Measurements from ENCODE around the gene GPR85.
A peak's percentile ranks its signal among the peaks of the same experiment; 100 is the strongest.

GPR85 gene

GRCh38 chr7:113094517-113095249, 8.1 kb upstream of the GPR85 start:
- H3K4me3 ChIP-seq (ENCODE audit: low read length), result no peak overlapping the region; the same call in 1 of the 2 replicates
- no peak for TF ChIP-seq ZNF274 (IDR thresholded peaks at IDR 0.05; ENCODE audit: low read depth, low read length)

GRCh38 chr7:113093561-113093960, 6.9 kb upstream of the GPR85 start:
- TF ChIP-seq ZNF274 (IDR thresholded peaks at IDR 0.05; ENCODE audit: low read depth, low read length), result no peak
- H3K4me3 ChIP-seq (ENCODE audit: low read length), result no peak overlapping the region

- TF ChIP-seq ZNF274 (IDR thresholded peaks at IDR 0.05; ENCODE audit: low read depth, low read length), result no peak
- no peak overlapping the region for H3K4me3 ChIP-seq (ENCODE audit: low read length)
Observed at GRCh38 chr7:113092762-113093161, 6.1 kb upstream of the GPR85 start.

- no peak overlapping the region for H3K4me3 ChIP-seq (ENCODE audit: low read length)
- TF ChIP-seq ZNF274 (IDR thresholded peaks at IDR 0.05; ENCODE audit: low read depth, low read length), result no peak
Observed at GRCh38 chr7:113087071-113087998, 708 bp upstream of the GPR85 start.

- H3K4me3 ChIP-seq (ENCODE audit: low read length), result peak overlapping the region; percentile 50
- no peak for TF ChIP-seq ZNF274 (IDR thresholded peaks at IDR 0.05; ENCODE audit: low read depth, low read length)
Observed at GRCh38 chr7:113085781-113086390, 741 bp downstream of the GPR85 start.

- no peak overlapping the region for H3K4me3 ChIP-seq (ENCODE audit: low read length)
- no peak for TF ChIP-seq ZNF274 (IDR thresholded peaks at IDR 0.05; ENCODE audit: low read depth, low read length)
Observed at GRCh38 chr7:113084496-113085172, 2.0 kb downstream of the GPR85 start.

- TF ChIP-seq ZNF274 (IDR thresholded peaks at IDR 0.05; ENCODE audit: low read depth, low read length), result no peak
- no peak overlapping the region for H3K4me3 ChIP-seq (ENCODE audit: low read length)
Observed at GRCh38 chr7:113083816-113084495, 2.7 kb downstream of the GPR85 start.

- no peak overlapping the region for H3K4me3 ChIP-seq (ENCODE audit: low read length)
- no peak for TF ChIP-seq ZNF274 (IDR thresholded peaks at IDR 0.05; ENCODE audit: low read depth, low read length)
Observed at GRCh38 chr7:113083132-113083815, 3.4 kb downstream of the GPR85 start.

- H3K4me3 ChIP-seq (ENCODE audit: low read length), result no peak overlapping the region
- no peak for TF ChIP-seq ZNF274 (IDR thresholded peaks at IDR 0.05; ENCODE audit: low read depth, low read length)
Observed at GRCh38 chr7:113078331-113078730, 8.3 kb downstream of the GPR85 start.

- no peak for TF ChIP-seq ZNF274 (IDR thresholded peaks at IDR 0.05; ENCODE audit: low read depth, low read length)
- no peak overlapping the region for H3K4me3 ChIP-seq (ENCODE audit: low read length)
Observed at GRCh38 chr7:113076703-113077102, 9.9 kb downstream of the GPR85 start.

GRCh38 chr7:113071465-113071864, 15.2 kb downstream of the GPR85 start:
- no peak overlapping the region for H3K4me3 ChIP-seq (ENCODE audit: low read length)
- TF ChIP-seq ZNF274 (IDR thresholded peaks at IDR 0.05; ENCODE audit: low read depth, low read length), result no peak

- no peak overlapping the region for H3K4me3 ChIP-seq (ENCODE audit: low read length)
- TF ChIP-seq ZNF274 (IDR thresholded peaks at IDR 0.05; ENCODE audit: low read depth, low read length), result no peak
Observed at GRCh38 chr7:113062499-113062898, 24.1 kb downstream of the GPR85 start.

GRCh38 chr7:113060100-113060499, 26.5 kb downstream of the GPR85 start:
- TF ChIP-seq ZNF274 (IDR thresholded peaks at IDR 0.05; ENCODE audit: low read depth, low read length), result no peak
- no peak overlapping the region for H3K4me3 ChIP-seq (ENCODE audit: low read length)
